ENCODE data around the gene ADRB2. TPM values are rescaled to one million over a fixed set of nuclear protein-coding genes. Genes with fewer than 3 reads are reported as not detected.

The ADRB2 gene
- total and polyA plus RNA-seq, 8 donors: 0.37 to 20.4 (median 4.2) TPM; not detected in 1

DNA sequence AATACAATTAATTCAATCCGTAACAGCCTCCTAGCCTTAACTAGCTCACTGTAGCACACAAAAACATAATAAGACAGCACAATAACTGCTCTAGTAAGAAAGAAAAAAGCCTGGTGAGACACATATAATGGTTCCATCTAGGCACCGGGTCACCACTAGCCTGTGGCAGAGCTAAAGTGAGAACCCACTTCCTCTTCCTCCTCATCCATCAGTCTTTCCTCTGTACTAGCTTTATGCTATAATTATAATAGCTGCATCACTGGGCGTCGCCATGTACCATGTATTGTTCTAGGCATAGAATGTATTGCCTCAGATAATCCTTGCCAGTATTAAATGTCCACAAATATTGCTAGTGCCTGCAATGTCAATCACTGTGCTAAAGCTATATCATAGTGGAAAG, 23.1 kb downstream of the ADRB2 start:
- Histone ChIP-seq H3K27ac (peak overlapping the region in 1 of 5 donors; percentile 16), H3K27me3 (no peaks in the 10 kb centered on the region), H3K4me1 (peaks cover 0 to 25% (median 3%) of the 10 kb centered on the region in 4 donors), H3K36me3 (no peaks in the 10 kb centered on the region), H3K4me3 (no peak overlapping the region), H3K9me3 (no peaks in the 10 kb centered on the region)
- 72 to 84% (median 82%) methylated on average over 4 of the region's 4 CpGs for WGBS, 5 donors
- DNase-seq: no peak
- intact Hi-C loops (cut with DNase I; ENCODE audit: low total_unique reads): no loop called here
- TF ChIP-seq POLR2AphosphoS5 (IDR thresholded peaks at IDR 0.05) (no peak), EP300 (IDR thresholded peaks at IDR 0.05) (no peak), POLR2A (IDR thresholded peaks at IDR 0.05) (no peak)
- TF ChIP-seq, protein P1, sequence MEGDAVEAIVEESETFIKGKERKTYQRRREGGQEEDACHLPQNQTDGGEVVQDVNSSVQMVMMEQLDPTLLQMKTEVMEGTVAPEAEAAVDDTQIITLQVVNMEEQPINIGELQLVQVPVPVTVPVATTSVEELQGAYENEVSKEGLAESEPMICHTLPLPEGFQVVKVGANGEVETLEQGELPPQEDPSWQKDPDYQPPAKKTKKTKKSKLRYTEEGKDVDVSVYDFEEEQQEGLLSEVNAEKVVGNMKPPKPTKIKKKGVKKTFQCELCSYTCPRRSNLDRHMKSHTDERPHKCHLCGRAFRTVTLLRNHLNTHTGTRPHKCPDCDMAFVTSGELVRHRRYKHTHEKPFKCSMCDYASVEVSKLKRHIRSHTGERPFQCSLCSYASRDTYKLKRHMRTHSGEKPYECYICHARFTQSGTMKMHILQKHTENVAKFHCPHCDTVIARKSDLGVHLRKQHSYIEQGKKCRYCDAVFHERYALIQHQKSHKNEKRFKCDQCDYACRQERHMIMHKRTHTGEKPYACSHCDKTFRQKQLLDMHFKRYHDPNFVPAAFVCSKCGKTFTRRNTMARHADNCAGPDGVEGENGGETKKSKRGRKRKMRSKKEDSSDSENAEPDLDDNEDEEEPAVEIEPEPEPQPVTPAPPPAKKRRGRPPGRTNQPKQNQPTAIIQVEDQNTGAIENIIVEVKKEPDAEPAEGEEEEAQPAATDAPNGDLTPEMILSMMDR (IDR thresholded peaks at IDR 0.05): no peak

DNA sequence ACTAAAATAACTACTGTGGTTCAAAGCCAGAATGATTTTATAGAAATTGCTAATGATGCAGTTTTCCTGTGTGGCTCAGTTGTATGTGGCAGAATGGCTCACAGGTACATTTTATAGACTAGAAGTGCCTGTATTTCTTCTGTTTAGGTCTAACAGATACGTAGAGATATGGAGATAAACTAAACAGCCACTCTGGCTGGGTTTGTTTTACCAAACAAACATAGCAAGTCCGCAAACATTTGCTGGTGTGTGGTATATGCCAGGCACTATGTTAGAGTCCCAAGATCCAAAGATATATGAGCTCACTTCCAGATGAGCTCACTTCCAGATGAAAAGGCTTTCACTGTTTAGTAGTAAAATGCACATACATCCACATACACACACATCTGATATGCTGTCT, 24.4 kb downstream of the ADRB2 start:
- 29 to 63% (median 34%) methylated on average over 2 of the region's 2 CpGs for WGBS, 5 donors
- intact Hi-C loops (cut with DNase I; ENCODE audit: low total_unique reads): no loop called here
- peaks cover 0 to 33% (median 3%) of the 10 kb centered on the region in 4 donors for H3K4me1 ChIP-seq
- no peak overlapping the region for H3K4me3 ChIP-seq
- no peaks in the 10 kb centered on the region for H3K9me3 ChIP-seq
- H3K36me3 ChIP-seq: no peaks in the 10 kb centered on the region
- no peak for TF ChIP-seq POLR2A (IDR thresholded peaks at IDR 0.05)
- TF ChIP-seq, protein P1 (IDR thresholded peaks at IDR 0.05): no peak
- TF ChIP-seq POLR2AphosphoS5 (IDR thresholded peaks at IDR 0.05): no peak
- no peak for TF ChIP-seq EP300 (IDR thresholded peaks at IDR 0.05)
- DNase-seq: no peak
- no peaks in the 10 kb centered on the region for H3K27me3 ChIP-seq
- H3K27ac ChIP-seq: no peak overlapping the region

DNA sequence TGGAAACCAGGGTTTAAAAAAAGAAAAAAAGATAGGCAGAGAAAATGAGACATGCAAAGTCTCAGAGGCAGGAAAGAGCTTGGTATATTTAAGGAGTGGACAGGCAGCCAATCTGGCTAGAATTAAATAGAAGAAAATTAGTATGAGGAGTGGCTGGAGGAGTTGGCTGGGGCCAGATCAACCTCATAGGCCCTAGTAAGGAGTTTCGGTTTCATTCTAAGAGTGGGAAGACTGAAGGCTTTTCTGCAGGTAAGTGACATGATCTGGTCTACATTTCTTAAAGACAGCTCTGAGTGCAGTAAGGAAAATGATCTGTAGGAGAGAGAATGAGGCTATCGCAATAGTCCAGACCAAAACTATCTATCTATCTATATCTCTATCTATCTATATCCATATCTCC, 27.5 kb downstream of the ADRB2 start:
- Histone ChIP-seq H3K27ac (no peak overlapping the region), H3K27me3 (no peaks in the 10 kb centered on the region), H3K9me3 (no peaks in the 10 kb centered on the region), H3K4me1 (peaks cover 0 to 29% (median 7%) of the 10 kb centered on the region in 4 donors), H3K4me3 (no peak overlapping the region), H3K36me3 (no peaks in the 10 kb centered on the region)
- WGBS, 5 donors: 83 to 94% (median 91%) methylated on average over 2 of the region's 2 CpGs
- intact Hi-C loops (cut with DNase I; ENCODE audit: low total_unique reads): no loop called here
- DNase-seq: no peak
- TF ChIP-seq POLR2AphosphoS5 (IDR thresholded peaks at IDR 0.05) (no peak), EP300 (IDR thresholded peaks at IDR 0.05) (no peak), POLR2A (IDR thresholded peaks at IDR 0.05) (no peak)
- TF ChIP-seq, protein P1 (IDR thresholded peaks at IDR 0.05): no peak

DNA sequence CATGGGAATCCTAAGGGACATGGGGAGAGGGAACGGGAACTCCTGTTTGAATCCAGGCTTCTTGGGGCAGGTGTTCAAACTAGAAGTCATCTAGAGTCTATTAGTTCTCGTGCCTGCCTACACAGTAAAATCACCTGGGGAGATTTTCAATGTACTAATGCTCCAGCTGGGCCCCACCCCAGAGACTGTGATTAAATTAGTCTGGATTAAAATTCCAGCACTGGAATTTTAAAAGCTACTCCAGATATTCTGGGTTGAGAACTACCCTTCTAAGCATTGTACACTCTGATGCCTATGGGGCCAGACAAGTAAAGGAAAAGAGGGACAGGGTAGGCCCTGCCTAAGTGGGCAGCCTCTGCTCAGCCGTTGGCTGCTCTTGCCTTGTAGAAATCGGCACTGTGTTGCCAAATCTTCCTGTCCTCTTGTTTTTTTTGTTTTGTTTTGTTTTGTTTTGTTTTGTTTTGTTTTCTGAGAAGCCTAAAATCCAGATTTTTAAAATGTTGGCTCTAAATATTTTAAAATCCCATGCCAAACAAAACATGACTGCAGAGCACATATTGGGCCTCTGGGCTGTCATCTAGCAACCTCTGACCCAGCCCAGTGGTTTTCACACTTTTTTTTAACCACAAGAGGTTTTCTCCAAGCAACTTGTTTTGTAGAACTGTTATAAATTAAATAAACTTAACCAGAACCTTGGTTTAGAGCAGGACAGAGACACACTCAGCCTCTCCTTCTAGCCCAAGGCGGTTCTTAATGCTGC, 29.0 kb downstream of the ADRB2 start:
- Histone ChIP-seq H3K27ac (peak overlapping the region in 2 of 5 donors; percentile 19 to 22), H3K4me3 (no peak overlapping the region), H3K9me3 (no peaks in the 10 kb centered on the region), H3K27me3 (no peaks in the 10 kb centered on the region), H3K4me1 (peaks cover 0 to 15% (median 6%) of the 10 kb centered on the region in 4 donors), H3K36me3 (no peaks in the 10 kb centered on the region)
- no peak for DNase-seq
- intact Hi-C loops (cut with DNase I; ENCODE audit: low total_unique reads): no loop called here
- TF ChIP-seq, protein P1 (IDR thresholded peaks at IDR 0.05): no peak
- TF ChIP-seq POLR2A (IDR thresholded peaks at IDR 0.05) (no peak), EP300 (IDR thresholded peaks at IDR 0.05) (no peak), POLR2AphosphoS5 (IDR thresholded peaks at IDR 0.05) (no peak)
- 78 to 87% (median 83%) methylated on average over 5 of the region's 5 CpGs for WGBS, 5 donors

All from stomach (tissue), 9 donors.